Activated T-cell treated with anti-CD3 and anti-CD28 coated beads, Interleukin-2, amount 50 U/mL, for 48 hours (primary cell): Measurements from ENCODE around the gene THAP7.

Experiments
- DNase-seq, 2 experiments: peaks; one replicate each; pipeline ENCODE4 v3.0.0-alpha.2; 2020

THAP7 gene

GRCh38 chr22:20993304-20994127, 8.4 kb downstream of the THAP7 start:
- no peak for DNase-seq

- no peak for DNase-seq
These were observed 9.2 kb downstream of the THAP7 start for GRCh38 chr22:20992456-20993303.

- DNase-seq: no peak
These were observed 9.9 kb downstream of the THAP7 start for GRCh38 chr22:20992056-20992442.

- DNase-seq: no peak
These were observed 10.5 kb downstream of the THAP7 start for GRCh38 chr22:20991252-20992055.

GRCh38 chr22:20990184-20991180, 11.4 kb downstream of the THAP7 start:
- DNase-seq: no peak

GRCh38 chr22:20989323-20990138, 12.4 kb downstream of the THAP7 start:
- no peak for DNase-seq

GRCh38 chr22:20988573-20989322, 13.2 kb downstream of the THAP7 start:
- DNase-seq: no peak

GRCh38 chr22:20987375-20987774, 14.5 kb downstream of the THAP7 start:
- no peak for DNase-seq

GRCh38 chr22:20986365-20986764, 15.6 kb downstream of the THAP7 start:
- DNase-seq: no peak

GRCh38 chr22:20985720-20986119, 16.2 kb downstream of the THAP7 start:
- no peak for DNase-seq

GRCh38 chr22:20983081-20983771, 18.7 kb downstream of the THAP7 start:
- no peak for DNase-seq

- no peak for DNase-seq
These were observed 19.4 kb downstream of the THAP7 start for GRCh38 chr22:20982563-20982882.

GRCh38 chr22:20981787-20982562, 19.9 kb downstream of the THAP7 start, which contains the start of gene LZTR1:
Gene LZTR1, plus strand, starts transcription at chr22:20982297. Its CDS starts 75 bp downstream, at chr22:20982372.
- peak; percentile 81 to 85 for DNase-seq

- peak in 1 of 2 experiments; percentile 28 for DNase-seq
These were observed 20.8 kb downstream of the THAP7 start for GRCh38 chr22:20980938-20981722.

- no peak for DNase-seq
These were observed 21.4 kb downstream of the THAP7 start for GRCh38 chr22:20980523-20980922.

GRCh38 chr22:20979940-20980453, 21.9 kb downstream of the THAP7 start:
- DNase-seq: no peak

- DNase-seq: peak; percentile 82
These were observed 22.6 kb downstream of the THAP7 start for GRCh38 chr22:20979243-20979809.
